Epithelial cell of esophagus (primary cell): ENCODE data around the gene TRIM37.

Source experiments
- DNase-seq: peaks from one replicate; pipeline ENCODE4 v3.0.0; 2010; ENCODE audit warnings: low read depth
- H3K4me3 ChIP-seq: 2 replicates; pipeline ENCODE4 v1.5.1; 2011; ENCODE audit warnings: mild to moderate bottlenecking, low read length, control low read depth
- TF ChIP-seq, protein P1 (sequence below): IDR thresholded peaks from 2 replicates; pipeline ENCODE4 v1.5.1; 2011; ENCODE audit warnings: low read depth, mild to moderate bottlenecking, low read length, control low read depth, inconsistent platforms; ENCODE audit not compliant: insufficient read depth; ENCODE audit errors: missing control alignments

The TRIM37 gene

DNA sequence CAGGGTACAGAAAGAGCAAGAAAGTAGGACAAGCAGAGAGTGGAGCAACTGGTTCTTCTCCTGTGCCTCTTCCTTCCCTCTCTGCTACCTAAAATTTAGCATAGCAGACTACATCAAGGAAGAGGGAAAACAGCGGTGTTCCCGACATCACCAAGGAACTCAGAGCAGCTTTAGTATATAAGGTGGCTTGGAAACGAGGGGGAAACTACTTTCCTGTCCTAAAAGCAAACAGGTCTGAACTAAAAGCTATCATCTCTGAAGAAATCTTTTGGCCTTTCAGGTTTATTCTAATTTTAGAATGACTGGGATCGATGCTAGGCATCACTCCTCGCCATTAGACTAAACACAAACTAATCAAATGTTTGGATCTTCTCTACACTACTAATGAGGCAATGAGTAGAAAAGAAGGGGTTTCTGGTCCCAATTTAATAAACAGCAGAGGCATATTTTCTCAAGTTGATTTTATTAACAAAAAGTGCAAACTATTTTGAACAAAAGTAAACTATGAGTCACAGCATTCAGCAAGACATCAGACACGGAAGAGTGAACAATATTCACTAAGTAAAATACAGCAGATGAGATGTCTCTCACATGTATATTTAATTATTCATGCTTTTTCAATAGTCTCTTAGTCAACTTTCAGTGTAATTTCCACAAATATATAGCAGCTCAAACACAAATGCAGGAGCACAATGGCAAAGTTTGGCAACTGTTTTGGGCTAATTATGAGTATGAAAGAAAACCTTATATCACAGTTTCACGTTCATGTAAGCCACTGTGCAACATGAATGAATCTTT lies 108.7 kb downstream of the TRIM37 start:
- H3K4me3 ChIP-seq, result no peak overlapping the region
- TF ChIP-seq, protein P1, sequence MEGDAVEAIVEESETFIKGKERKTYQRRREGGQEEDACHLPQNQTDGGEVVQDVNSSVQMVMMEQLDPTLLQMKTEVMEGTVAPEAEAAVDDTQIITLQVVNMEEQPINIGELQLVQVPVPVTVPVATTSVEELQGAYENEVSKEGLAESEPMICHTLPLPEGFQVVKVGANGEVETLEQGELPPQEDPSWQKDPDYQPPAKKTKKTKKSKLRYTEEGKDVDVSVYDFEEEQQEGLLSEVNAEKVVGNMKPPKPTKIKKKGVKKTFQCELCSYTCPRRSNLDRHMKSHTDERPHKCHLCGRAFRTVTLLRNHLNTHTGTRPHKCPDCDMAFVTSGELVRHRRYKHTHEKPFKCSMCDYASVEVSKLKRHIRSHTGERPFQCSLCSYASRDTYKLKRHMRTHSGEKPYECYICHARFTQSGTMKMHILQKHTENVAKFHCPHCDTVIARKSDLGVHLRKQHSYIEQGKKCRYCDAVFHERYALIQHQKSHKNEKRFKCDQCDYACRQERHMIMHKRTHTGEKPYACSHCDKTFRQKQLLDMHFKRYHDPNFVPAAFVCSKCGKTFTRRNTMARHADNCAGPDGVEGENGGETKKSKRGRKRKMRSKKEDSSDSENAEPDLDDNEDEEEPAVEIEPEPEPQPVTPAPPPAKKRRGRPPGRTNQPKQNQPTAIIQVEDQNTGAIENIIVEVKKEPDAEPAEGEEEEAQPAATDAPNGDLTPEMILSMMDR, result no peak
- peak; percentile 11 for DNase-seq

DNA sequence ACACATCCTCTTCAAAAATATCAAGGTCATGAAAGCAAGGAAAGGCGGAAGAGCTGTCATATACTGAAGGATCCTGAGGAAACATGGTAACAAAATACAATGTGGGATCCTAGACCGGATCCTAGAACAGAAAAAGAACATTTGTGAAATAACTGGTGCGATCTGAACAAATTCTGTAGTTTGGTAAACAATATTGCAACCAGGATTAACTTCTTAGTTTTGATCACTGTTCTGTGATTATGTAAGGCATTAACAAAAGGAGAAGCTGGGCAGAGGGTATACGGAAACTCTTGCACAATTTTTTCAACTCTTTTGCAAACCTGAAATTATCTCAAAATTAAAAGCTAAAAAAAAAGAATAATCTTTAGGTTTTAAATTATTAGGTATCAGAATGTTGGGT lies 109.7 kb downstream of the TRIM37 start:
- TF ChIP-seq, protein P1, result no peak
- H3K4me3 ChIP-seq, result no peak overlapping the region
- no peak for DNase-seq

DNA sequence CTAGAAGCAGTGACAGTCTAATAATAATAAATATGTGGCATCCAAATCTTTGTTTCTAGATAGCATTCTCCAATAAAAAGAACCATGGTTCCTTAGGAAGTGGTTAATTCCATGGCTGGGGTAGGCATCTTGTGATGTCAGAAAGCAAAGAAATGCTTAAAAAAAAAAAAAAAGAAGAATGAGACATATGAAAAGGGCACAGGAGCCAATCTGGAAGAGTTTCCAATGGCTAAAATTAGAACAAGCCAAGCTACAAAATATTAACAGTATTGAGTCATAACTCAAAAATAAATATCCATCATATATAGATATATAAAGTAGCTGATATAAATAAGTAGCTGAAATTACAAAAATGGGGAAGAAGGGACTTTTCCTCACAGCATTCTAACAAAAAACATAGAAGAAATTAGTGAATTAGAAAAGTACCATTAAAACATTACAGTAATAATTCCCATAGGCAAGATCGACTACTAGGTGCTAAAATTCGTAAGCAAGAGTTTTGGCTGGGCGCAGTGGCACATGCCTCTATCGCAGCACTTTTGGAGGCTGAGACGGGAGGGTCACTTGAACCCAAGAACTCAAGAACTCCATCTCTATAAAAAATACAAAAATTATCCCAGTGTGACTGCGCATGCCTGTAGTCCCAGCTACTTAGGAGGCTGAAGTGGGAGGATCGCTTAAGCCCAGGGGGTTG lies 111.3 kb downstream of the TRIM37 start:
- no peak overlapping the region for H3K4me3 ChIP-seq
- no peak for DNase-seq
- TF ChIP-seq, protein P1, result no peak

DNA sequence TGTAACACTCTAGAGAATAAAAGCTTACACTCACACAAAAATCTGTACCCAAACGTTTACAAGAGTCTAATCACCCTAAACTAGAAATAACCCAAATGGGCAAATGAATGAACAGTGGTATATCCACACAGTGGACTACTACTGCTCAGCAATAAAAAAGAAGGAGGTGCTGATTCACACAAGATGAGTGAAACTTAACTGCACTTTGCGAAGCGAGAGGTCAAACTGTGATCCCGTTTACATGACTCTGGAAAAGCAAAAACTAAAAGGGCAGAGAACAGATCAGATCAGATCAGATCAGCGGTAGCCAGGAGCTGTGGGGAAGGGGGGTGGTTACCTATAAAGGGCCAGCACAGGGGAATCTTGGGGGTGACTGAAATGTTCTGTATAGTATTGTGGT lies 113.4 kb downstream of the TRIM37 start:
- TF ChIP-seq, protein P1, result no peak
- DNase-seq, result no peak
- no peak overlapping the region for H3K4me3 ChIP-seq

DNA sequence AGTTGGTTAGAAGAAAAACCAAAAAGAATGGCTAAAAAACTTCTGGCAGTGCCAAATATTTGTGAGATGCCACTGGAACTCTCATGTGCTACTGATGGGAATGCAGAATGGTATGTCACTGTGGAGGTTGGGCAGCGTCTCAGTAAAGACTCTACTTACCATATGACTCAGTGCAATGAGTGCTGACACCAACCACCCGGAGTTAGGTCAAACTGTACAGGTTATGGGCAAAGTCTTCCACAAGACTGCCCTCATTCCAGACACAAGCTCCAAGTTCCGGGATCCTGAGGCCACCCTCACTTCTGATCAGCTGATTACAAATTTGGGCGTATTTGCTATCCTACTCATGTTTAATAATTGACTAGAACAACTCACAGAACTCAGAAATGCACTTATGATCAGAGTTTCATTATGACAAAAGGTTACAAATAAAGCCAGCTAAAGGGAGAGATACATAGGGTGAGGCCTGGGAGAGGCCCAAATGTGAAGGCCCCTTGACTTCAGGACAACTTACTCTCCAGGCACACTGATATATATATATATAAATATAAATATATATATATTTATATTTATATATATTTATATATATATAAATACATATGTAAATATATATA lies 114.9 kb downstream of the TRIM37 start:
- TF ChIP-seq, protein P1, result no peak
- peak; percentile 32 for DNase-seq
- H3K4me3 ChIP-seq, result no peak overlapping the region

DNA sequence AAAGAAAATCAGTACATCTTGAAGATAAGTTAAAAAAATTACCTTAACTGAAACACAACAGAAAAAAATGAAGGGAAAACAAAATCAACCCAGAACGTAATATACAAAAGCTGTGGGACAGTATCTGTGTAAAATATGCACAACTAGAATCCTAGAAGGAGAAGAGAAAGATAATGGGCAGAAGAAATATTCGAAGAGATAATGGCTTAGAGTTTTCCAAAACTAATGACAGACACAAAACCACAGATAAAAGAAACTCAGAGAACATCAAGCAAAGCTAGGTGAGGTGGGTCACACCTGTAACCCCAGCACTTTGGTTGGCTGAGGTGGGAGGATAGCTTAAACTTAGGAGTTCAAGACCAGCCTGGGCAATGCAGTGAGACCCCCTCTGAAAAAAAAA lies 117.1 kb downstream of the TRIM37 start:
- H3K4me3 ChIP-seq, result no peak overlapping the region
- TF ChIP-seq, protein P1, result no peak
- no peak for DNase-seq
